Renal cortical epithelial cell (primary cell): ENCODE measurements around the gene KRTAP3-3. TPM values are rescaled to one million over a fixed set of nuclear protein-coding genes. Genes with fewer than 3 reads are reported as not detected.
"Not testable (repeated sequence)": the region's sequence is repeated elsewhere in the genome, so short reads cannot be mapped to it uniquely, and the experiment has no call there.

ENCODE experiments used
- DNase-seq: peaks from one replicate; pipeline ENCODE4 v3.0.0-alpha.2; 2011; ENCODE audit warnings: low read depth
- total RNA-seq: library from RNA; depleted of rRNA; stranded (reverse); fragments of >200 nt; gene quantifications from 2 replicates; pipeline ENCODE4 v1.2.3, GENCODE V29; 2014

The KRTAP3-3 gene
- total RNA-seq, 1 donor from 2014 or later: not detected

DNA sequence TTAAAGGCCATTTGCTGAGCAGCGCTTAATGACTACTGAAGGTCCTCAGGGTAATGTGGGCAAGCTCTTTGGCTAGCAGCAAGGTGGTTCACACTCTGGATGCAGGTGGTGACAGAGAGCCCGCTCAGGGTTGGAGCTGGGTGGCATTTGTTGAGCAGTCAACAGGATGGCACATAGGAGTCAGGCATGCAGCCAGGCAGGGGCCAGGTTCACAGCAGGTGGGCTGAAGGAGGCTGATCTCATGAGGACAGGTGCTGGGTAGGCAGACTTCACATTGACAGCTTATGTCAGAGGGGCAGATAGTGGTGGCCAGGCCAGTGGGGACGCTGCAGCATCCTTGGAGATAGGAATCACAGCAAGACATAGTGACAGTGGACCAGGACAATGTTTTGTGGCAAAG lies 10.4 kb upstream of the KRTAP3-3 start:
- no peak for DNase-seq

GRCh38 chr17:41003926-41004325 lies 10.0 kb upstream of the KRTAP3-3 start:
- no peak for DNase-seq

DNA sequence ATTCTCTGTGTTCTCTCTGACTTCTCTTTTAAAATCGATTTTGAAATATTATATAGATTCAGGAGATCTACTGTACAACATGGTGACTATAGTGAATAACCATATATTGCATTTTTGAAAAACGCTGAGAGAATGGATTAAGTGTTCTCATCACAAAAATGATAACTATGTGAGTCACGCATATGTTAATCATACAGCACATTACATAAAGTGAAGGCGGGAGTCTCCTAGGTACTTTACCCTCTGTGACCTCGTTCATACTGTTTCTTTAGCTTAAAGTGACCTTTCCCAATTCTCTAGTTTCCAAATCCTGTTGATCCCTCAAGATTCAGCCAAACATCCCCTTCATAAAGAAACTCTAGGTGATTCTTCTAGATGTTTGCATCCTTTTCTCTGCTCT lies 8.8 kb upstream of the KRTAP3-3 start:
- DNase-seq: no peak

- no peak for DNase-seq
Observed at GRCh38 chr17:41001795-41002194, 7.8 kb upstream of the KRTAP3-3 start.

GRCh38 chr17:40999563-40999962 lies 5.6 kb upstream of the KRTAP3-3 start, which contains the start of gene KRTAP3-2:
TSS of gene KRTAP3-2 (minus strand) at chr17:40999906. CDS start at chr17:40999853, 53 bp downstream.
- not testable (repeated sequence) for DNase-seq

- no peak for DNase-seq
Observed at GRCh38 chr17:40997361-40997760, 3.4 kb upstream of the KRTAP3-3 start.

- no peak for DNase-seq
Observed at GRCh38 chr17:40996829-40997228, 2.9 kb upstream of the KRTAP3-3 start.

GRCh38 chr17:40995116-40995515 lies 1.2 kb upstream of the KRTAP3-3 start:
- no peak for DNase-seq

GRCh38 chr17:40993084-40993483 lies 880 bp downstream of the KRTAP3-3 start:
- no peak for DNase-seq

GRCh38 chr17:40992666-40993065 lies 1.3 kb downstream of the KRTAP3-3 start:
- no peak for DNase-seq

DNA sequence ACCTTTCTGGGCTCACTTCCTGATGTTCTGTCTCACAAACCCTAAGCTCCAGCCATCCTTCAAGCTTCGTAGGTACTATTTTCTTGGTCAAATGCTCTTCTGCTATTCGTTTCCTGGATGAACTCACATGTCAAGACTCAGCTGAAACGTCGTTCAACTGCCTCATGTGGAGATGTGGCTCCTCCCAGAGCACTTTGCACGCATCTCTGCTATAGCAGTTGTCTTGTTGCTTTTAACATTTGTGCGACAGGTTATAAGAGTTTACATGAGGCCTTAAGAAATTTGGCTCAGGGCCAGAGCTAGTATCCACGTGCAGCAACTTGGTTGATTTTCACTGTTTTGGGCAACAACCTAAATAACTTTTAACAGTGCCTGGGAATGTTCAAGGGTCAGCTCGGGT lies 7.0 kb downstream of the KRTAP3-3 start:
- DNase-seq: no peak

- no peak for DNase-seq
Observed at GRCh38 chr17:40984226-40984625, 9.7 kb downstream of the KRTAP3-3 start, which contains the start of gene KRT40. TSS of gene KRT40 (minus strand) at chr17:40984326. CDS start at chr17:40984273, 53 bp downstream.

DNA sequence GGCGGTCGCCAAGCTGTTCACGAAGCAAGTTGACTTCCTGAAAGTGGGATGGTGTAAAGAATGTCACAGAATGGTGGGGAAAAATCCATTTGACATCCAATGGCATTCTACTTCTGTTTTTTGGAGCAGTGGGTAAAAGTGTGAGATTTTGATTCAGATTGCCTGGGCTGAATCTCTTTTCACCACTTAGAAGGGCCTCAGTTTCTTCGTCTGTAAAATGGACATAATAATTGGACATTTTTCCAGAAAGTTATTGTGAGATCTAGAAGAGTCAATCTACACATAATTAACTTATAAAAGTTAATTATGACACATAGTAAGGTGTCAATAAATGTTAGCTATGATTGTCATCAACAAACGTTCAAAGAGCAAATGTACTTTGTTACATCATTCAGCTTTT lies 12.8 kb downstream of the KRTAP3-3 start:
- no peak for DNase-seq

- DNase-seq: no peak
Observed at GRCh38 chr17:40980596-40980995, 13.4 kb downstream of the KRTAP3-3 start.

- DNase-seq: no peak
Observed at GRCh38 chr17:40980117-40980516, 13.8 kb downstream of the KRTAP3-3 start.

- DNase-seq: no peak
Observed at GRCh38 chr17:40978575-40979151, 15.3 kb downstream of the KRTAP3-3 start.

DNA sequence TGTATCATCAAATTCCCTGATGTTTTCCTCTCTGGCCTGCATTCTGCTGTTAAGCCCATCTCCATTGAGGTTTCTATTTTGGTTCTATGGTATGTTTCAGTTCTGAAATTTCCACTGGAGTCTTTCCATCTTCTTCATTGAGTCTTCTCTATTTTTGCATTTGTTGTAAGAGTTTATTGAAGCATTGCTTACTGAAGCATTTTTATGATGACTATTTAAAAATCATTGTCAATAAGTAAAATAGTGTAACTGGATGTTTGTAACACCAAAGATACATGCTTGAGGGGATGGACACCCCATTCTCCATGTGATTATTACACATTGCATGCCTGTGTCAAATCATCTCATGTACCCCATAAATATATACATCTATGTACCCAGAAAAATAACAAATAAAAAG lies 18.4 kb downstream of the KRTAP3-3 start:
- no peak for DNase-seq

DNA sequence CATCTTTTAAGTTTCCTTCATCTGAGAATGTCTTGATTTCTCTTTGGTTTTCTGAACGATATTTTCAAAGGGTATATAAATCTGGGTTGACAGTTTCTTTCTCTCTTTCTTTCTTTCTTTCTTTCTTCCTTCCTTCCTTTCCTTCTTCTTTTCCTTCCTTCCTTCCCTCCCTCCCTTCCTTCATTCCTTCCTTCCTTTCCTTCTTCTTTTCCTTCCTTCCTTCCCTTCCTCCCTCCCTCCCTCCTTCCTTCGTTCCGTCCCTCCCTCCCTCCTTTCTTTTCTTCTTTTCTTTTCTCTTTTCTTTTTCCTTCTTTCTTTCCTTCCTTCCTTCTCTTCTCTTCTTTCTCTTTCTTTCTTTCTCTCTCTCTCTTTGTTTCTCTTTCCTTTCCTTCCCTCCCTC lies 19.6 kb downstream of the KRTAP3-3 start:
- DNase-seq: no peak

- no peak for DNase-seq
Observed at GRCh38 chr17:40967582-40967981, 26.4 kb downstream of the KRTAP3-3 start.

GRCh38 chr17:40966848-40967247 lies 27.1 kb downstream of the KRTAP3-3 start, which contains the start of gene KRT39:
TSS of gene KRT39 (minus strand) at chr17:40966948. CDS start at chr17:40966856, 92 bp downstream.
- DNase-seq: no peak

- peak; percentile 59 for DNase-seq
Observed at GRCh38 chr17:40963838-40964237, 30.1 kb downstream of the KRTAP3-3 start.

DNA sequence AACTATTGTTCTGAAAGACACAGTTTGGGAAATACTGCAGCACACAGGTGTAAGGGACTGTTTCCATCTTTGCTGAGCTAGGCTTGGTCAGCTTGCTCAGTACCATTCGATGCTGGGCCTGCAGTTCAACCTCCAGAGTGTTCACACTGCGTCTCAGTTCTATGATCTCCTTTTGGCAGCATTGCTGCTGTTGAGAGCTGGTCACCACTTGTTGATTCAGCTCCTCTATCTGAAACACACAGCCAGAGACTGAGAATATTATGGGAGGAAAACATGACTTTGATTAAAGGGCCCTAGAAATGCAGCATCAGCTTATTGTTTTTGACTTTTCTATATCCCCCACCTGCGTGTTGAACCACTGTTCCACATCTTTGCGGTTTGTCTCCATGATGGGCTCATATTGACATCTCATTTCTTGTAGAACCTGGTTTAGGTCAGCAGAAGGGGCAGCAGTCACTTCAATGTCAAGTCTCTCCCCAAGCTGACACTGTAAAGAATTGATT lies 31.9 kb downstream of the KRTAP3-3 start:
- DNase-seq: no peak

GRCh38 chr17:40961591-40961990 lies 32.4 kb downstream of the KRTAP3-3 start:
- no peak for DNase-seq

GRCh38 chr17:40960144-40960543 lies 33.8 kb downstream of the KRTAP3-3 start:
- no peak for DNase-seq
